Hepatocyte (in vitro differentiated cells): Measurements from ENCODE around the gene MEIS1.

Source experiments
- EZH2 ChIP-seq: fragments of 200-600 bp; sonication (generic); IDR thresholded peaks from 2 replicates; pipeline ENCODE4 v1.6.1; 2016; ENCODE audit warnings: antibody characterized with exemption, mild to moderate bottlenecking, borderline replicate concordance
- TF ChIP-seq, protein P1 (sequence below): fragments of 200-600 bp; sonication (generic); IDR thresholded peaks from 2 replicates; pipeline ENCODE4 v1.5.1; 2016; ENCODE audit warnings: antibody characterized with exemption, mild to moderate bottlenecking; ENCODE audit not compliant: poor library complexity

- TF ChIP-seq, protein P1, sequence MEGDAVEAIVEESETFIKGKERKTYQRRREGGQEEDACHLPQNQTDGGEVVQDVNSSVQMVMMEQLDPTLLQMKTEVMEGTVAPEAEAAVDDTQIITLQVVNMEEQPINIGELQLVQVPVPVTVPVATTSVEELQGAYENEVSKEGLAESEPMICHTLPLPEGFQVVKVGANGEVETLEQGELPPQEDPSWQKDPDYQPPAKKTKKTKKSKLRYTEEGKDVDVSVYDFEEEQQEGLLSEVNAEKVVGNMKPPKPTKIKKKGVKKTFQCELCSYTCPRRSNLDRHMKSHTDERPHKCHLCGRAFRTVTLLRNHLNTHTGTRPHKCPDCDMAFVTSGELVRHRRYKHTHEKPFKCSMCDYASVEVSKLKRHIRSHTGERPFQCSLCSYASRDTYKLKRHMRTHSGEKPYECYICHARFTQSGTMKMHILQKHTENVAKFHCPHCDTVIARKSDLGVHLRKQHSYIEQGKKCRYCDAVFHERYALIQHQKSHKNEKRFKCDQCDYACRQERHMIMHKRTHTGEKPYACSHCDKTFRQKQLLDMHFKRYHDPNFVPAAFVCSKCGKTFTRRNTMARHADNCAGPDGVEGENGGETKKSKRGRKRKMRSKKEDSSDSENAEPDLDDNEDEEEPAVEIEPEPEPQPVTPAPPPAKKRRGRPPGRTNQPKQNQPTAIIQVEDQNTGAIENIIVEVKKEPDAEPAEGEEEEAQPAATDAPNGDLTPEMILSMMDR, result no peak
- no peak for TF ChIP-seq EZH2
Measured at GRCh38 chr2:66494708-66495107, 59.8 kb downstream of the MEIS1 start.
